Measurements from ENCODE around the gene CCL21.

Gene CCL21

DNA sequence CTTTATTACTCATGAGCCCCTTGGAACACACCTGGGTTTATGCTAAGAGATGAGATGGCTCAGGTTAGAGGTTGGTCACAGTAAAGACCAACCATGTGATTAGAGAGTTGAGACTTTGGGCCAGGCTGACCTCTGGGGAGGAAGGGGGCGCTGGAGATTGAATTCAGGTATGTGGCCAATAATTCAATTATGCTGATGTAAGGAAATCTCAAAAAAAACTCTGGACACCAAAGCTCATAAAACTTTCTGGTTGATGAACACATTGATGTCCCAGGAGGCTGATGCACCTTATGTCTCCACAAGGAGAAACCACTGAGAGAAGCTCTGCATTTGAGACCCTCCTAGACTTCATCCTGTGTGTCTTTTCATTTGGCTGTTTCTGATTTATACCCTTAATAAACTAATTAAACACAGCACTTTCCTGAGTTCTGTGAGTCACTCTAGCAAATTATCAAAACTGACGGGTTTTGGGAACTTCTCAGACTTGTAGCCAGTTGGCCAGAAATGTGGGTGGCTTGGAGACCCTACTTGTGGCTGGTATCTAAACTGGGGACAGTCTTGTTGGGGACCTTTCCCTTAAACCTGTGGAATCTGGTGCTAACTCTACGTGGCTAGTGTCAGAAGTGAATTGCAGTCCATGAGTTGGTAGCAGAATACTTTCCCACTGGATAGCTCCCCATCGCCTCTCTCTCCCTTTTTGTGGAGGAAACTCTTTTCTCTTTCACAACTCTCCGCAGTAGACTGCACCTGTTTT, 40.0 kb downstream of the CCL21 start:
- no peak for DNase-seq (ENCODE audit: low read depth)

DNA sequence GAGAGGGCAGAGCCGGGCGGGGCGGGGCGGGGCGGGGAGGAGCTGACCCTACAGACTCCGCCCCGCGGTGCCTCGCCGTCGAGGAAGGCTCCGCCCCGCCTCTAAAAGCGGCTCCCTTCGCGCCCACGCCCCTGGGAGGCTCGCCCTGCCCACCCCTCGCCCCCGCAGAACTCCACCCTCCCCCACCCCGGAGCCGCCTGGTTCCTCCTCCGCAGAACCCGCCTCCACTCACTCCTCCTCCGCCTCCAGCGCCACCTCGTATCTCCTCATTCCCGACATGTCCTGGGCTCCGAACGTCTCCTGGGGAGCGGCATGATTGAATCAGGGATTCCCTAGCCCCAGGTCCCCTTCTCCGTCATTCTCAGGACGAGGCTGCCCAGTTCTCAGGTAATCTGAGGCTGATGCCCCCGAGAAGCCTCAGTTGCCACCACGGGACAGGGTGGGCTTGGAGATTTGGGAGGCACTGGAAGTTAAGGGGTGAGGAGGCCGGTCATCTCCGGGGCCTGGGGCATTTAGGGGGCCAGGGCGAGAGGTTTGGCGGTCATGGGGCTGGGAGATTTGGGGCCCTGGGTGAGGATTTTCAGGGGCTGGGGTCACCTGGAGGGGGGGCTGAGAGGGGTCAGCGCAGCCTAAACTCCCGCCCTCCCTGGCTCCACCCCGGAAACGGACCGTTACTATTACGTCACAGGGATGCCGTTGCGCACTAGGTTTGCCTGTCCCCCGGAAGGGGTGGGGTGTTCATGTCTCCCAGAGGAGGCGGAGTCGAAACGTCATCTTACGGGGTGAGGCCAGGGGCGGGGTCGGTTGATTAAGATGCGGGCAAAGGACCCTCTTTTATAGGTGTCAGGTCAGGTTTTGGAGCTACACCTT, 44.3 kb downstream of the CCL21 start:
- DNase-seq (ENCODE audit: low read depth), result peak; percentile 93

DNA sequence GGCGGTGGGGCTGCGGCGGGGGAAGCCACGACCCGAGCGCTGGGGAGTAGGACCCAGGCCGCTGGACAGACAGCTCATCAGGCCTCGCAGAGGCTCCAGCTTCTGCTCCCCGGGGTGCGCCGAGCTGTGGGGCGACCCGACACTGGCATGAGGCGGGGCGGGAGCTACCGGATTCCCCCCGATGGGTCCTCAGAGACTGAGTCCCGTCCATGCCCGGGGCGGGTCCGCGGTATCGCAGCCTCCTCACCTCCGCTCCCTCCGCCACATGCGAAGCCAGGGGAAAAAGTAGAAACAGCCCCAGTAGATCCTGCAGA, 44.9 kb downstream of the CCL21 start:
- no peak for DNase-seq (ENCODE audit: low read depth)

DNA sequence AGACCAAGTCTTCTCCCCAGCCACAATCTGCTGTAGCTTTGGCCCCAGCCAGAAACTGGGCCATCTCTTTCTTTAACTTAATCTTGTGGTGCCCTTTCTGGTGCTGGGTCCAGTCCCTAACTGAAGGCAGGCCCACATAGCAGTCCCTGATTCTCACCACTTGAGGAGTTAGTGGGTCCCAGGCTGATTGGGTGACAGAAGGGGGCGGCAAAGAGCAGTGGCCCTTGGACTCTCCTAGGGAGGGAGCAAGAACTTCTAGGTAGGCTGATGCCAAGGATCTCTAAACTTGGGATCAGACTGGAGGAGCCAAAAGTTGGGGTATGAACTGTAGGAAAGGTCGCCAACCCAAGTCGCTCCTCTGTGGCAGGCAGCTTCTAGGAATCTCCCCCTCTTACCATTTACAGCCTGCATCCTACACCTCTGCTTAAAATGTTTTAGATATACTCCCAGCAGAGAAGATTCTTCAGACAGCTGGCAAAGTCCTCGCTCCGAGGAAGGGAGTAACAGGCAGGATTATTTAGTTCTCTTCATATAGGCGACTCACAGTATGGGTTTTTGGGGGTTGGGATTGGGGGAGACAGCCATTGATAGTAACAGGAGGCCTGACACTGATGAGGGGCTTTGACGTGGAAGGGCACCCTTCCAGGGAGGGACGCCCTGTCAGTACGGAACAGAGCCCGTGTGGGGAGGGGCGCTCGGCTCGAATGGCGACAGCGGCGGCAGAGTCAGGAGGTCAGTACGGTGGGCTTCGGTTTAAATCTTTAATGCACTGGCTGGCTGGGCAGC, 45.5 kb downstream of the CCL21 start:
- DNase-seq (ENCODE audit: low read depth), result peak; percentile 67

DNA sequence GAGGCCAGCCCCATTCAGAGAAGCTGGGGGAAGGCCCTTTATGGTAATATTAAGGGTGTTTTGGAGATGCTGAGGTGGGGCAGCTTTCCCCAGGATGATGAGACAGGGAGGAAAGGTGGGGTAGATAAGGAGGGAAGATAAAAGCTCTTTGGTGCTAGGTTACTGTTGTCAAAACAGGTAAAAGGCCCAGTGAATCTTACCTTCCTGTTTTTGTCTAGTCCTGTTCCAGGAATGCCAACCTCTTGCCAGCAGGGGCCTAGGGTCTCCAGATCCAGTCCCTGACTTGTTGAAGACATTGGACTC, 46.7 kb downstream of the CCL21 start:
- no peak for DNase-seq (ENCODE audit: low read depth)

DNA sequence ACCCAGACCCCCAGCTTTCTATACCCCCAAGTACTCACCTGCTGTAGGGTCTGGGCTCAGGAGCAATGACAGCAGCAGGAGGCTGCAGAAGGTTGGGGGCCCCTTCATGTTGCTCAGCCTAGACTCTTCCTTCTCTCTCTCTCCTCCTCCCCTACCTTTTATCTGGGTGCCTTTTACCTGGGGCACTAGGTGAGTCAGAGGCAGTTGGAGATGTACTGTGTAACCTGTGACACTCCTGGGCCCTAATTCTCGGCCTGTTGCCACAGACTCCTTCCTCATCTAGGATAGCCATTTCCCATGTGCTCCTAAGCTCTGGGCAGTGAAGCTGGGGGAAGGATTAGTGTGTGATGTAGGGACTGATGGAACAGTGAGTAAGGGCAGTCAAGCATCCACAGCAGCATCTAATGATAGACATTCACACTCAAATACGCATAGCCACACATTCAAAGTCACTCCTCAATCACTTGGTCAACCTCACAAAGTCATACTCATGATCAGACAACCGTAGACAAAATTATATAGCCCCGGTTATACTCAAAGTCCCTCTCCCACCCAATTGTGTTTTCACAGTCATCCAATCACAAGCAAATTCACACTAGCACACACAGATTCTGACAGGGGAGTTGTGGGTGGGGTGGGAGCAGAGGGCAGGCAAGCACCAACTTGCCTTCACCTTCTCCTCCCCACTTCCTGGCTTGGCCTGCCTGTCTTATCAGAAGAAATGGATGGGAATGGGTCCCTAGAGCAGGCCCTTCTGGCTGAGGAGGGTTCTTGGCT, 47.2 kb downstream of the CCL21 start, which contains the start of gene CCL27:
Gene CCL27 (minus strand): TSS at position 132 of the 777 bp plus-strand sequence. CDS start 24 bp downstream, at position 108.
- no peak for DNase-seq (ENCODE audit: low read depth)

DNA sequence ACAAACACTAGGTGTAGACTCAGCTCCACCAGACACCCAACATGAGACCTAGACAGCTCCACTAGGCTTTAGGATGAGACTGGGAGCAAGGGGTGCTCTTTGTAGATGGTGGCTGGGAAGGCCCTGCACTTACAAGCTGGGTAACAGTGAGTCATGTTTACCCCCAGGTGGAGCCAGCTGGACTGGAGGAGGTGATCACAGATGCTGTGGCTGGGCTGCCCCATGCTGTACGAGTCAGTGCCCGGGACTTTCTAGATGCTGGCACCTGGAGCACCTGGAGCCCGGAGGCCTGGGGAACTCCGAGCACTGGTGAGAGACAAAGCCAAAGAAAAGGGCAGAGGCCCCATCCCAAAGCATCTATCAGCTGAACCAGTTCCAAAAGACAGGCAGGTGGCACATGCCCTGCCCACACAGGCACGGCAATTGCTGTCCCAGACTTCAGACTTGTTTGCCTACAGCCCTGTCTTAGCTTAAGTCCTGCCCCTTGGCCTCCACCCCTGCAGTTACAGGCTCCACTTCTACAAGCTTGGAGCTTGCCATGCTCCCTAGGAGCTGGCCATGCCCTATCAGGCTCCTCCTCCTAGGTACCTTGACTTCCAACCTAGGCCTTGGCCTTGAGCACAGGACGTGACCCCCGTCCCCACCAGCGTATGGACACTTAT, 50.2 kb downstream of the CCL21 start:
- no peak for DNase-seq (ENCODE audit: low read depth)

All from amniotic epithelial cell (primary cell).